DOHH2 (cell line): ENCODE data around the gene ABLIM2.

ENCODE experiments used
- H3F3A ChIP-seq: fragments of 200-600 bp; sonication (generic), shearing (Covaris generic); 2 replicates; pipeline ENCODE4 v1.6.0; 2016; ENCODE audit warnings: antibody characterized with exemption, mild to moderate bottlenecking; ENCODE audit not compliant: control insufficient read depth, insufficient read depth
- H3K27ac ChIP-seq: fragments of 200-600 bp; sonication (generic); 2 replicates; pipeline ENCODE4 v1.5.1; 2014; ENCODE audit warnings: low read depth, mild to moderate bottlenecking, low read length, moderate library complexity
- H3K27me3 ChIP-seq: fragments of 200-600 bp; sonication (generic); 2 replicates; pipeline ENCODE4 v1.6.1; 2014; ENCODE audit warnings: mild to moderate bottlenecking, low read length, mixed read lengths; ENCODE audit not compliant: control insufficient read depth
- H3K36me3 ChIP-seq: fragments of 200-600 bp; sonication (generic); 2 replicates; pipeline ENCODE4 v1.6.1; 2014; ENCODE audit warnings: mild to moderate bottlenecking, low read length, moderate library complexity, mixed read lengths; ENCODE audit not compliant: control insufficient read depth
- H3K4me1 ChIP-seq: fragments of 200-600 bp; sonication (generic); 2 replicates; pipeline ENCODE4 v1.6.1; 2014; ENCODE audit warnings: mild to moderate bottlenecking, low read length, mixed read lengths; ENCODE audit not compliant: control insufficient read depth
- H3K4me2 ChIP-seq: fragments of 200-600 bp; sonication (generic); 2 replicates; pipeline ENCODE4 v1.6.0; 2014; ENCODE audit warnings: mild to moderate bottlenecking, low read length, moderate library complexity
- H3K4me3 ChIP-seq: fragments of 200-600 bp; sonication (generic); 2 replicates; pipeline ENCODE4 v1.5.1; 2014; ENCODE audit warnings: mild to moderate bottlenecking, low read length, mixed read lengths
- H3K79me2 ChIP-seq: fragments of 200-600 bp; sonication (generic); 2 replicates; pipeline ENCODE4 v1.6.1; 2014; ENCODE audit warnings: mild to moderate bottlenecking, low read length, mixed read lengths; ENCODE audit not compliant: control insufficient read depth
- H3K9me2 ChIP-seq: fragments of 200-600 bp; sonication (generic); replicated peaks from 2 replicates; pipeline ENCODE4 v1.6.1; 2014; ENCODE audit warnings: mild to moderate bottlenecking, low read length, mixed read lengths; ENCODE audit not compliant: control insufficient read depth
- H3K9me3 ChIP-seq: fragments of 200-600 bp; sonication (generic); 2 replicates; pipeline ENCODE4 v1.6.1; 2014; ENCODE audit warnings: antibody characterized with exemption, low read length, mixed read lengths; ENCODE audit not compliant: control insufficient read depth, insufficient read depth
- H4K20me1 ChIP-seq: fragments of 200-600 bp; sonication (generic); 2 replicates; pipeline ENCODE4 v1.6.0; 2014; ENCODE audit warnings: low read depth, mild to moderate bottlenecking, antibody characterized with exemption, low read length, moderate library complexity; ENCODE audit not compliant: control insufficient read depth, insufficient read depth
- CTCF ChIP-seq: fragments of 200-600 bp; sonication (generic); IDR thresholded peaks from one replicate; pipeline ENCODE4 v1.5.1; 2014; ENCODE audit warnings: antibody characterized with exemption, mild to moderate bottlenecking, low read depth, low read length; ENCODE audit not compliant: poor library complexity, severe bottlenecking
- EZH2phosphoT487 ChIP-seq: fragments of 200-600 bp; sonication (generic); IDR thresholded peaks from 2 replicates; pipeline ENCODE4 v1.6.1; 2017; ENCODE audit warnings: borderline replicate concordance, mild to moderate bottlenecking, antibody characterized with exemption, low read length, moderate library complexity, mixed read lengths

Gene ABLIM2

DNA sequence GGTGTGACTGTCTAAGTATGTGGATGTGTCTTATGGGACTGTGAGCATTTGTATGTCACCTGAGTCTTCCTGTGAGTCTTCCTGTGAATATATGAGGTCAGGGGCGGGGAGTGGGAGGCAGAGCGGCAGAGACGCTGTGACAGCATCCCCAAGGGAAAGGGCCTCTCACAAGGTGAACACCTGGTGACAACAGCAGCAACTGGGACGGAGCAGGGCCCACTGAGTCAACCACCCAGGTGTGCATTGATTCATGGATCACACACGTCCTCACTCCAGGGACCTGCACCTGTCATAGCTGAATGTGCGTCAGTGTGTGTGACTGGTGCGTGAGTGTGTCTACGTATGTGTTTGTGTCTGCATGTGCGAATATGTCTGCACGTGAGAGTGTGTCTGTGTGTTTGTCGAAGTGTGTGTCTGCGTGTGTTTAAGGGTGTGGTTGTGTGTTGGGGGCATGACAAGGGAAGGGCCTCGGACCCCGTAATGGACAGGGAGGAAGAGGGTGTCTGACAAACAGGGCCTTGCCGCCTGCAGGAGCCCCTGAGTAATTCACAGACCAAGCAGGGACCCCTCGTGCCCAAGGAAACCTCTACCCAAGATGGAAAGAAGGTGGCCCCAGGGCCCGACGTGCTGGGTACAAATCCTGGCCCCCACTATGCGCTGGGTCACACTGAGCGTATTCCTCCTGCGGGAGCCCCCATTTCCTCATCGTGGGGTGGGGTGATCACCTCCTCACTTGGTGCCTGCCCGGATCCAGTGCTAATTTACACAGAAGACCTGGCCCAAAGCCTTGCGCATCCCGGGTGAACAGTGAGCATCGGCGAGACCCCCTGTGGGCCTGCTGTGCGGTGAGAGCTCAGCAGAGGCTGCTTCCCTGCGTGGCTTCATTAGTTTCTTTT, 76.7 kb downstream of the ABLIM2 start:
- Histone ChIP-seq H3K27ac (no peak overlapping the region), H3K9me2 (no peaks in the 10 kb centered on the region), H3K27me3 (no peaks in the 10 kb centered on the region), H3K4me1 (peaks cover 29% of the 10 kb centered on the region), H3K79me2 (no peaks in the 10 kb centered on the region), H4K20me1 (no peaks in the 10 kb centered on the region), H3K4me2 (no peak overlapping the region; the same call in 1 of the 2 replicates), H3K9me3 (no peaks in the 10 kb centered on the region), H3F3A (no peaks in the 10 kb centered on the region), H3K36me3 (no peaks in the 10 kb centered on the region), H3K4me3 (no peak overlapping the region)
- TF ChIP-seq EZH2phosphoT487, result no peak
- no peak for TF ChIP-seq CTCF

DNA sequence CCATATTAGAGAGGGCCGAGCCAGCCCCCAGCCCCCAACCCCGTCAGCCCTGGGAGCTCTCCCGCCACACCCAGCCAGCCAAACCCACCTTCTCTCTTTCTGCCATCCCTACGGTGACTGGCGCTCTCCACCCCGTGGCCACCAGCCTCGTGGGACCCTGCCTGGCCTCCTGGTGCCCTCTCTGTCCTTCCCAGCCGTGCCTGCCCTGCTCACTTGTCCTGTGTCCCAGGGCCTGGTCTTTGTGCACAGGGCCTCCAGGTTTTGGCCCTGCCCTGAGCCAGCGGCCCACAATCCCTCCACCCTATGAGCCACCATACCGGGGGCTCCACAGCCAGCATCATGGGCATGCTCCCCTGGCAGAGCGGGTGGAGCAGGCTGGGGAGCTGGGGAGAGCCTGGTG, 77.4 kb downstream of the ABLIM2 start:
- TF ChIP-seq EZH2phosphoT487, result no peak
- no peak for TF ChIP-seq CTCF
- H3F3A ChIP-seq, result no peaks in the 10 kb centered on the region
- no peaks in the 10 kb centered on the region for H4K20me1 ChIP-seq
- H3K27me3 ChIP-seq, result no peaks in the 10 kb centered on the region
- no peaks in the 10 kb centered on the region for H3K9me3 ChIP-seq
- no peaks in the 10 kb centered on the region for H3K36me3 ChIP-seq
- H3K27ac ChIP-seq, result no peak overlapping the region
- peaks cover 29% of the 10 kb centered on the region for H3K4me1 ChIP-seq
- no peak overlapping the region for H3K4me2 ChIP-seq
- H3K79me2 ChIP-seq, result no peaks in the 10 kb centered on the region
- H3K4me3 ChIP-seq, result no peak overlapping the region
- no peaks in the 10 kb centered on the region for H3K9me2 ChIP-seq

DNA sequence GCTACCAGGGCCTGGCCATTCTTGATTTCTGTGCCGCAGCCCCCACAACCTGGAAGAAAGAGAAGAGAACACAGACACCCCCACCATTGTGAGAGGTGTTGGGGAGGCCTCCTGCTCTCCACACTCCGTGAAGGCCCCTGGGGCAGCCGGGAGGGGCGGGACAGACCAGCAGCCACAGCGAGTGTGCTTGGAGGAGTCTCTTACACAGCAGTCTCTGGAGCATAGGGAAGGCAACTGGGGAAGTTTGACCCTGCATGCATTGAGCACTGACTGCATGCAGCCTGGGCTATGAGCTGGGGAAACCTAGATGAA, 77.9 kb downstream of the ABLIM2 start:
- Histone ChIP-seq H3K36me3 (no peaks in the 10 kb centered on the region), H3K27ac (no peak overlapping the region), H3K9me3 (no peaks in the 10 kb centered on the region), H3K9me2 (no peaks in the 10 kb centered on the region), H3K4me3 (no peak overlapping the region), H3F3A (no peaks in the 10 kb centered on the region), H3K79me2 (no peaks in the 10 kb centered on the region), H3K4me2 (no peak overlapping the region), H3K27me3 (no peaks in the 10 kb centered on the region), H3K4me1 (peaks cover 29% of the 10 kb centered on the region), H4K20me1 (no peaks in the 10 kb centered on the region)
- TF ChIP-seq EZH2phosphoT487, result no peak
- TF ChIP-seq CTCF, result no peak
